Stimulated activated CD8-positive, alpha-beta memory T cell treated with anti-CD3 and anti-CD28 coated beads, Interleukin-2, amount 100 ng/mL, for 48 hours (primary cell): ENCODE measurements around the gene TRPV3.
"Not testable (repeated sequence)": the region's sequence is repeated elsewhere in the genome, so short reads cannot be mapped to it uniquely, and the experiment has no call there.

Source experiments
- DNase-seq, 2 donors: peaks; one replicate each; pipeline ENCODE4 v3.0.0-alpha.2; 2020; ENCODE audit warnings: low read depth in 2 of 2

The TRPV3 gene

DNA sequence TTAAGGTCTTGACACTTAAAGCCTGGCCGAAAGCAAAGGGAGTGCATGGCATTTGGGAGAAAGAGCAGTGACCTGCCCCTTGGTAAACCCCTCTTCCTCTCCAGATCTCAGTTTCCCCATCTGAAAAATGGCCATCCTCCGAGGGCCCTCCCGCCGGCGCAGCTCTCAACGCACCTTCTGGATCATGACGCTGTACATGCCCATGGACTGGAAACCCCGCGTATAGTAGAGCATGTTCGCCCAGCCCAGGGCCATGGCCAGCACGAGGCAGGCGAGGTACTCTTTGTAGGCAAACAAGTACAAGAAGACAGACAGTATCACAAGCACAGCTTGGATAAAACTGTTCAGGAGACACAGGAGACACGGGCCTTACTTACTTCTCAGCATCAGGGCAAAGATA is 33.6 kb downstream of the TRPV3 start:
- no peak for DNase-seq

DNA sequence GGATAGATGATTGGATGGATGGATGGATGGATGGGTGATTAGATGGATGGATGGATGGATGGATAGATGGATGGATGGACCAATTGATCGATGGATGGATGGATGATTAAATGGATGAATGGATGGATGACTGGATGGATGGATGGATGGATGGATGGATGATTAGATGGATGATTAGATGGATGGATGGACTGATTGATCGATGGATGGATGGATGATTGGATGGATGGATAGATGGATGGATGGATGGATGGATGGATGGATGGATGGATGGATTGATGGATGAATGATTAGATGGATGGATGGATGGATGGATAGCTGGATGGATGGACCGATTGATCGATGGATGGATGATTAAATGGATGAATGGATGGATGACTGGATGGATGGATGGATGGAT is 38.1 kb downstream of the TRPV3 start:
- not testable (repeated sequence) for DNase-seq

DNA sequence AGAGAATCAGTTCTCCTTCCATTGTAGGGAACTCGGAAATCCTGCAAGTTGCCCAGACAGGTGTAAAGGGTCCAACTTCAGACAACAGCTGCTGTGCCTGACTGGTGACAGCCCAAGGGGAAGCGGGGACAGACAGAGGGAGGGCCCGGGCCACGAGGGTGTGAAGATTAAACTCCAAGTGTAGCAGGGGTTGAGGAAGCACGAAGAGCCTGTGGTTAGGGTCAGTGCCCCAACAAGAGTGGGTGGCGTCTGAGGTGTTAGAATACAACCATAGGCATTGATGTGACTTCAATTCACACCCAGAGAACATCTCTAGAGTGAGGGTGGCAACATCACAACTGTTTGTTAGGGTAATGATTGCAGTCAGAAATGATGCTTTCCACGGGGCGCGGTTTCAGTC is 42.7 kb downstream of the TRPV3 start:
- no peak for DNase-seq

DNA sequence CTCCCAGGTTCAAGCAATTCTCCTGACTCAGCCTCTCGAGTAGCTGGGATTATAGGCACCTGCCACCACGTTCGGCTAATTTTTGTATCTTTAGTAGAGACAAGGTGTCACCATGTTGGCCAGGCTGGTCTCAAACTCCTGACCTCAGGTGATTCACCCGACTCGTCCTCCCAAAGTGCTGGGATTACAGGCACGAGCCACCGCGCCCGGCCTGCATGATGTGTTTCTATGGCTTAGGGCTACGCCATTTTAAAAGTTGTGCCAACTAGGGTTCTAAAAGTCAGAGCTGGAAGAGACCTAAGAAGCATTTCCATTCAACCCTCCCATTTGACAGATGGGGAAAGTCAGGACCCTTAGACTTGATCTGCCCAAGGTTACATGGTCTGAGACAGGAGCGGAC is 43.4 kb downstream of the TRPV3 start:
- DNase-seq: not testable (repeated sequence)

DNA sequence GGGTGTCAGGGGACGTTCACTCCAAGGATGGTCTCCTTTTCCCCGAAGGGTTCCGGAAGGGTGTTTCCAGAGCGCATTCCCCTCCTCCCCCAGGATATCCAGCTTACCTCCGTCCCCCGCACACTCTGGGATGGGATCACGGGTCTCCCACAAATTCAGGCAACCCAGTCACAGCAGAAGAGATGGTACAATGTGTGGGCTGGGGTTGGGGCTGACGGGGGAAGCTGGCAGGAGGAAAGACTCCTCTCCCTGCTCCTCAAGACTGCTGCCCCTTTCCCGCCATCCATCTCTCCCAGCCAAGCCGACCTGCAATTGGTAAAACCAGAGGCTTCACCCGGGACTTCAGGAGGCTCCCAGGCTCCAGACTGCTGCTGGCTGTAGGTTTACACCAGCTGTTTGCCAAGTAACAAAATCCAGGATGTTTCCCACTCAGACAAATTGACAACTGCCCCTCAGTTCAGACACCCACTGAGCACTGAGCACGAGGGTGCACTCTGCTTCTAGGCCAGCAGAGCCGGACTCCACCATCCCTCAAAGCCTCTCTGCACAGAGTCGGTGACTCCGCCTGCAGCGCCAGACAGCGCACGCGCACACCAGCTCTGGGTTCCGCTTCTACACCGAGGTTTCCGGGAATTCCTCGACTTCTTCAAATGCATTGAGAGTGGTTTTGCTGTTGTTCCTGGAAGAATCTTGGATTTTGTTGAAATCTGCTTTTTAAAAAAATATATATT is 44.1 kb downstream of the TRPV3 start:
- DNase-seq: no peak

DNA sequence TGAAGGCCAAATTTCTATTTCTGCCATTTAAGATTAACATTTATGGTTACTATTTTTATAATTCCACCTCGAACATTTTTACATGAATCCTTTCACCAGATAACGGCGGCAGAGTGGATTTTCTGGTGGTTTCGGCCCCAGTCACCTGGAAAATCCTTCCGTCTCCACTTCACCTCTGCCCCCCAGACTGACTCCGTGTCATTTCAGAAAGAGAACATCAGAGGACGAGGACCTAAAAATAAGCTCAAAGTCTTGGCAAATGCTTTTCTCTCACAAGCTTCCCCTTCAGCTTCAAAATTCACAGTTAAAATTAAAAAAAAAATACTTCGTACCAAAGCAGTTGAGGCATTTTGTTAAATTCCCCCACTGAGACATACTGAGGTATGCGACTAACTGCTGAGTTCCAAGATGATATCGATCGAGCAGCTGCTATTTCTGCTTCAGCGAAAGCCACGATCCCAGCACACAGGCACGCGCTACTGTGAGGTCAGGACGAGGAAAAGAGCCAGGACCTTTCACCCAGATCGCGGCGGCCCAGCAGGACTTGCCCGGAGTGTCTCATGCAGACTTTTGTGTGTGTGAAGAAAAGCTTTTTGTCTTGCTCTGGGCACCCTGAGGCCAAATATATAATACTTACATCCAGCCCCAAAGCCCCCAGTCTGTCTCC is 45.0 kb downstream of the TRPV3 start:
- no peak for DNase-seq

- no peak for DNase-seq
These were observed 45.6 kb downstream of the TRPV3 start for GRCh38 chr17:3511852-3512504.

GRCh38 chr17:3510090-3510489 is 47.5 kb downstream of the TRPV3 start:
- no peak for DNase-seq

DNA sequence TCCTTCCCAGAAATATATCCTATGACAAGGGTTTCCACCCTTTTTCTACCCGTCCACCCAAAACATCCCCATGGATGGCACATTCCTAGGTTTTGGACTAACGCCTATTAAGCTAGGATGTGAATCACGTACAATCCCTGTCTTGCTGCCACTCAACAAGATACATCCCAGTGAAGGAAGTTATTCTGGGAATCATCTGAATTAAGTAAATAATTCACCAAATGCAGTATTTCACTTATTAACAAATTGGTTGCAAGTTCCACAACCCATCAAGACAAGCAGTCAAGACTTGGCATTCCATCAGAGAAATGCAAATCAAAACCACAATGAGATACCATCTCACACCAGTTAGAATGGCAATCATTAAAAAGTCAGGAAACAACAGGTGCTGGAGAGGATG is 49.7 kb downstream of the TRPV3 start:
- no peak for DNase-seq

DNA sequence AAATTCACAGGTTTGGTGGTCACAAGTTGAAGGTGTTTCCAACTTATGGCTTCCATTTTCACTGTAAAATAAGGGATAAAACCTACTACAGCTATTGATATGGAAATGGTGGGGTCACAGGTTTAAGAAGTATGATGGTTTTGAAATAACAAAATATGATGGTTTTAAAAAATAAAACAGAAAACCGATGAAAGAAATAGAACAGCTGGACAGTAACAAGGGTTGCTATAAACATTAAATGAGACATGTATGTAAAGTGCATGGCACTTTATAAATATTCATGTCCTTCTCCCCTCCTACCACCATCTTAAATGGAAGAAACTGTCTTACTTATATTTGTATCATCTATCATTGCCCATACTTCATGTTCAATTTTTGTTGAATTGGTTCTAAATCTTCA is 50.5 kb downstream of the TRPV3 start:
- no peak for DNase-seq

GRCh38 chr17:3506054-3506453 is 51.6 kb downstream of the TRPV3 start:
- DNase-seq: no peak

DNA sequence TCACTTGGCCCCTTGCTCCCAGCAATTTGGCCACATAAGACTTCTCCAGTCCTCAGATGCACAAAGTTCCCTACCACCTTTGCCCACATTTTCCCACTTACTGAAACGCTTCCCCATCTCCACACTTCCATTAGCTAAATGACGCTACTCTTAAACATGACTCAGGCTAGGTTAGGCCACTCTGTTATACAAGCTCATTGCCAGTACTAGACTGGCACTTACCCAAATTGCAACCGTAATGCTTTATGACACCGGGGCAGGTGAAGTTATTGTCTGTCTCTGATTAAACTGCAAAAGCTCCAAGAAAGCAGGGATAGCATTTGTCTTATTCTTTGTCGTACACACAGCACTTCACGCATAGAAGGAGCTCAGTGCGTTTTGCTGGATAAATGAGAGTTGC is 52.6 kb downstream of the TRPV3 start:
- no peak for DNase-seq

DNA sequence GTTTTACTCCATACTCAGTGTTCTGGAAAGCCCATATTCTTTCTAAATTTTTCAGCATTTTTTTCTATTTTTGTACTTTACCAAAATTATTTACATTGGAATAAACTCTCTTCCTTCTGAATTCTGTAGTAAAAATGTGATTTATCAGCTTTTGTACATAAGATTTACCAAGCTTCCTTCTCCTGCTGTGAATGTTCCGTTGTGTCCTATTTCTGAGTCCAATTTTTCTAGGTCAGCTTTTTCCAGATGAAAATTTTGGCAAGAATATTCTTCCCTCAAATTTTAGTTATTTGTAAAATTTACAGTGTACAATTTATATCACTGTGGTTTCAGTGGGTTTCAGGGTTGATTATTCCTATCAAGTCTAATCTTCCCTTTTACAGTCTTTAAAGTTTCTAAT is 54.3 kb downstream of the TRPV3 start:
- no peak for DNase-seq

- no peak for DNase-seq
These were observed 55.1 kb downstream of the TRPV3 start for GRCh38 chr17:3502466-3502865.

DNA sequence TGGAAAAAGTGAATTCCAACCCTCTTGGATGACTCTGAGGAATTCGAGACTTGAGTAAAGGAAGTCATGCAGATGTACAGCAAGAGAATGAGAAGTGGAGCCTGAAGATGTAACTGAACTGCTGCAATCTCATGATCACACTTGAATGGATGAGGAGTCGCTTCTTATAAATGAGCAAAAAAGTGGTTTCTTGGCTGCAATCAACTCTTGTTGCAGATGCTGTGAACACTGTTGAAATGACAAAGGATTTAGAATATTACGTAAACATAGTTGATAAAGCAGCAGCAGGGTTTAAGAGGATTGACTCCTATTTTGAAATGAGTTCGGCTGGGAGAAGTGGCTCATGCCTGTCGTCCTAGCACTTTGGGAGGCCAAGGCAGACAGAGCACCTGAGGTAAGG is 56.3 kb downstream of the TRPV3 start:
- no peak for DNase-seq

DNA sequence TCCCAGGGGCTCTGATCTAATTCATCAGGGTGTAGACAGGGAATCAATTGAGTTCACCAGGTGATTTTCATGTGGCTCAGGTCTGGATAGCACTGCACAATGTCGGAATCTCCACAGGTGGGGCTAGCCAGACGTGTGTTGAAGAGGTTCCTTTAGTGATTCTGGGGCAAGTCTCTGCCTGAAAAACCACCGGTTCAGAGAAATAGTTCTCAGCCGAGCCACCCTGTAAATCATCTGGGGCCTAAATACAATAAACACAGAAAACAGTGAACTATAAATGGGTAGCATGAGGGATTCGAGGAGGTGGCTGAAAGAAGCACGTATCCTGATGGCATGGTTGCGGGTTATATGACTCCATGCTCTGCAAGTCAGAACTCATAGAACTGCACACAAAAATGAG is 60.5 kb downstream of the TRPV3 start:
- DNase-seq: no peak

- DNase-seq: no peak
These were observed 72.0 kb downstream of the TRPV3 start for GRCh38 chr17:3485481-3486068.

DNA sequence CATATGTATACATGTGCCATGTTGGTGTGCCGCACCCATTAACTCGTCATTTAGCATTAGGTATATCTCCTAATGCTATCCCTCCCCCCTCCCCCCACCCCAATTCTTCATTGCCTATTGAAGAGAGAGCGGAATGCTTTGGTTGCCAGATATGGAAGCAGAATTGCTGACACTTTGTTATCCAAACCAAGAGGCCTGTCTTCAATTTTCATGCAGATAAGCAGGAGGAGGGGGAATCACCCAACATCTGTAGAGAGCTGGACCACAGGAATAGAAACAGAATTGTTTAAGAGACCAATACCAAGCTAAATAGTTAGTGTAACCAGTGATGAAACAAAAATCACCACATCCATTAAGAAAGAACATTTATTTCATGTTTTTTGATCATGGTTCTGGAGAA is 74.8 kb downstream of the TRPV3 start:
- DNase-seq: no peak

- no peak for DNase-seq
These were observed 77.6 kb downstream of the TRPV3 start for GRCh38 chr17:3479988-3480387.

- DNase-seq: no peak
These were observed 81.6 kb downstream of the TRPV3 start, which contains the start of gene ASPA for GRCh38 chr17:3475812-3476610. Gene ASPA (plus strand): TSS chr17:3475997. CDS start chr17:3476160, 163 bp downstream.

- no peak for DNase-seq
These were observed 82.3 kb downstream of the TRPV3 start for GRCh38 chr17:3475251-3475685.

GRCh38 chr17:3474212-3474611 is 83.4 kb downstream of the TRPV3 start:
- DNase-seq: no peak
